Vagina (tissue), 2 donors: Measurements from ENCODE around the gene R3HDM2. TPM values are rescaled to one million over a fixed set of nuclear protein-coding genes. Genes with fewer than 3 reads are reported as not detected.
"Not testable (repeated sequence)": the region's sequence is repeated elsewhere in the genome, so short reads cannot be mapped to it uniquely, and the experiment has no call there.

Source experiments
- DNase-seq, 2 donors: peaks; one replicate each; pipeline ENCODE4 v3.0.0-alpha.2; 2017; ENCODE audit errors: extremely low spot score in 2 of 2
- H3K27ac ChIP-seq: fragments of 200-600 bp; sonication (generic); one replicate; pipeline ENCODE4 v1.5.1; 2019
- H3K27me3 ChIP-seq: fragments of 200-600 bp; sonication (generic); one replicate; pipeline ENCODE4 v1.5.1; 2019
- H3K36me3 ChIP-seq, 2 donors: fragments of 200-600 bp; sonication (generic); one replicate each; pipeline ENCODE4 v1.5.1; 2017 to 2019
- H3K4me1 ChIP-seq: fragments of 200-600 bp; sonication (generic); one replicate; pipeline ENCODE4 v1.5.1; 2019
- H3K4me3 ChIP-seq, 2 donors: fragments of 200-600 bp; sonication (generic); 1 replicate in 1 of 2; 2 replicates in 1 of 2; pipeline ENCODE4 v1.5.1; 2016 to 2019
- H3K9me3 ChIP-seq: fragments of 200-600 bp; sonication (generic); one replicate; pipeline ENCODE4 v1.5.1; 2019
- CTCF ChIP-seq, 3 experiments: fragments of 450-650 bp in 2 of 3; fragments of 200-600 bp in 1 of 3; sonication (generic) in 1 of 3; IDR thresholded peaks; one replicate each; pipeline ENCODE4 v1.5.1; 2017 to 2019; ENCODE audit warnings: antibody characterized with exemption in 3 of 3, mild to moderate bottlenecking in 2 of 3, moderate library complexity in 2 of 3
- POLR2A ChIP-seq, 2 donors: fragments of 450-650 bp; IDR thresholded peaks; one replicate each; pipeline ENCODE4 v1.6.1; 2017; ENCODE audit warnings: antibody characterized with exemption in 2 of 2, mild to moderate bottlenecking in 2 of 2, moderate library complexity in 2 of 2
- POLR2AphosphoS5 ChIP-seq, 2 donors: sonication (generic); formaldehyde crosslinking; IDR thresholded peaks; one replicate each; pipeline ENCODE4 v1.9.0; 2017; ENCODE audit warnings: antibody characterized with exemption in 2 of 2, mild to moderate bottlenecking in 2 of 2, low read depth in 1 of 2; ENCODE audit not compliant: insufficient read depth in 1 of 2
- intact Hi-C: fragments of 100-400 bp; cut with DNase I; formaldehyde crosslinking; loops from one replicate; pipeline ENCODE4 v1.15.1; 2023
- total RNA-seq: library from RNA; depleted of rRNA; stranded (reverse); fragments of >200 nt; gene quantifications from one replicate; pipeline ENCODE4 v1.2.3, GENCODE V29; 2016

The R3HDM2 gene
- total RNA-seq, 1 donor from 2014 or later, result 44.2 TPM

- Histone ChIP-seq H3K4me1 (no peaks in the 10 kb centered on the region), H3K9me3 (no peaks in the 10 kb centered on the region), H3K36me3 (no peaks in the 10 kb centered on the region), H3K4me3 (no peak overlapping the region), H3K27ac (no peak overlapping the region), H3K27me3 (no peaks in the 10 kb centered on the region)
- no peak for DNase-seq
- TF ChIP-seq CTCF (IDR thresholded peaks at IDR 0.05), result no peak
- TF ChIP-seq POLR2A (IDR thresholded peaks at IDR 0.05), result no peak
- no peak for TF ChIP-seq POLR2AphosphoS5 (IDR thresholded peaks at IDR 0.05; ENCODE audit: insufficient read depth in 1 of 2, low read depth in 1 of 2)
- intact Hi-C loops, result no loop called here
These were observed 90.7 kb downstream of the R3HDM2 start for GRCh38 chr12:57340104-57340503.

- H3K4me3 ChIP-seq, H3K4me1 ChIP-seq, H3K27me3 ChIP-seq, H3K36me3 ChIP-seq, DNase-seq, H3K27ac ChIP-seq, intact Hi-C loops, H3K9me3 ChIP-seq: not testable (repeated sequence)
These were observed 94.5 kb downstream of the R3HDM2 start for GRCh38 chr12:57336299-57336698.

GRCh38 chr12:57334219-57334618 is 96.6 kb downstream of the R3HDM2 start:
- Histone ChIP-seq H3K36me3 (peaks cover 0 to 8% of the 10 kb centered on the region in 2 donors), H3K4me3 (no peak overlapping the region), H3K27me3 (no peaks in the 10 kb centered on the region), H3K27ac (no peak overlapping the region), H3K9me3 (no peaks in the 10 kb centered on the region), H3K4me1 (no peaks in the 10 kb centered on the region)
- intact Hi-C loops, result no loop called here
- no peak for DNase-seq
- TF ChIP-seq POLR2AphosphoS5 (IDR thresholded peaks at IDR 0.05; ENCODE audit: insufficient read depth in 1 of 2, low read depth in 1 of 2) (no peak), POLR2A (IDR thresholded peaks at IDR 0.05) (no peak), CTCF (IDR thresholded peaks at IDR 0.05) (no peak)

- no peak for TF ChIP-seq CTCF (IDR thresholded peaks at IDR 0.05)
- no peak for TF ChIP-seq POLR2A (IDR thresholded peaks at IDR 0.05)
- TF ChIP-seq POLR2AphosphoS5 (IDR thresholded peaks at IDR 0.05; ENCODE audit: insufficient read depth in 1 of 2, low read depth in 1 of 2), result no peak
- intact Hi-C loops, result no loop called here
- H3K27ac ChIP-seq, result no peak overlapping the region
- DNase-seq, result no peak
- no peaks in the 10 kb centered on the region for H3K27me3 ChIP-seq
- no peaks in the 10 kb centered on the region for H3K9me3 ChIP-seq
- H3K36me3 ChIP-seq, result peaks cover 0 to 8% of the 10 kb centered on the region in 2 donors
- no peaks in the 10 kb centered on the region for H3K4me1 ChIP-seq
- H3K4me3 ChIP-seq, result no peak overlapping the region
These were observed 98.1 kb downstream of the R3HDM2 start for GRCh38 chr12:57332646-57333312.

GRCh38 chr12:57330992-57331391 is 99.9 kb downstream of the R3HDM2 start:
- H3K27me3 ChIP-seq, result no peaks in the 10 kb centered on the region
- peaks cover 0 to 8% of the 10 kb centered on the region in 2 donors for H3K36me3 ChIP-seq
- no peaks in the 10 kb centered on the region for H3K9me3 ChIP-seq
- intact Hi-C loops, result no loop called here
- DNase-seq, result no peak
- H3K4me3 ChIP-seq, result no peak overlapping the region
- no peak for TF ChIP-seq POLR2A (IDR thresholded peaks at IDR 0.05)
- no peak for TF ChIP-seq POLR2AphosphoS5 (IDR thresholded peaks at IDR 0.05; ENCODE audit: insufficient read depth in 1 of 2, low read depth in 1 of 2)
- no peak for TF ChIP-seq CTCF (IDR thresholded peaks at IDR 0.05)
- no peaks in the 10 kb centered on the region for H3K4me1 ChIP-seq
- H3K27ac ChIP-seq, result no peak overlapping the region
